ENCODE results near the gene ABCD1.

GRCh38 chrX:153692611-153693156 lies 32.0 kb upstream of the ABCD1 start:
- TF ChIP-seq CTCF (conservative IDR thresholded peaks at IDR 0.05; ENCODE audit: low read depth, low read length) = no peak
- TF ChIP-seq EZH2 (IDR thresholded peaks at IDR 0.05; ENCODE audit: low read length, unreplicated experiment) = no peak
